GM10847 (cell line): Measurements from ENCODE around the gene POLR2J3.
"Not testable (repeated sequence)": the region's sequence is repeated elsewhere in the genome, so short reads cannot be mapped to it uniquely, and the experiment has no call there.

ENCODE experiments used
- POLR2A ChIP-seq: IDR thresholded peaks from 2 replicates; pipeline ENCODE4 v1.6.1; 2011; ENCODE audit not compliant: insufficient read length; ENCODE audit errors: extremely low read depth

Gene POLR2J3

GRCh38 chr7:102572261-102573239 lies at the start of gene POLR2J3:
Gene POLR2J3 (minus strand): TSS chr7:102572583. CDS start chr7:102572521, 62 bp downstream.
- TF ChIP-seq POLR2A = not testable (repeated sequence)

DNA sequence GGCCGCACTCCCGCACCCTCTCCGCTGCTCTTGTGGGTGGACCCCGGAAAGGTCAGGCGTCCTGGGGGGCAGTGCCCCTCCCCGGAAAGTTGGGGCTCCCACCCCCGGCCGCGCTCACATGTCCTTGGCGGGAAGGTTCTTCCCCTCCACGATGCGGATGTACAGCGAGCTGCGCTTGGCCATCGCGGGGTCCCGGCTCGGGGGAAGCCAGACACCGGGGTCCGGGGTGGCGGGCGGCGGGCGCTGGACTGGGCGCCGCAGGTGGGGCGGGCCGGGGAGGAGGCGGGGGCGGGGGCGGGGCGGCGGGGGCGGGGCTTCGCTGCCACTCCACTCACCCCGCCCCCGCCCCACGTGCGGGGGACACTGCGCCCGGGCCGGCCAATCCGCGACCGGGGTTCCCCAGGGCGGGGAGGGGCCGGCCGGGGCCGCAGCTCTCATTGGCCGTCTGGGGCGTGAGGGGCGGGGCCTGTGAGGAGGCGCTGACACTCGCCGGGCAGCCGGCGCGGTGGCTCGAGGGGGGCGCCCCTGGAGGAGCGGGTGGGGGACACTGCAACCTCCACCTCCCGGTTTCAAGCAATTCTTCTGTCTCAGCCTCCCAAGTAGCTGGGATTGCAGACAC lies 44.2 kb upstream of the POLR2J3 start, which contains the start of gene RASA4:
Gene RASA4, minus strand, starts transcription at position 250 of the 619 bp plus-strand sequence. Its CDS starts 67 bp downstream, at position 183.
- TF ChIP-seq POLR2A = not testable (repeated sequence)

GRCh38 chr7:102550808-102551422 lies 21.5 kb downstream of the POLR2J3 start, which contains the start of gene SPDYE2:
Gene SPDYE2 (plus strand): TSS chr7:102551226. CDS start chr7:102553256, 2,030 bp downstream.
- not testable (repeated sequence) for TF ChIP-seq POLR2A

GRCh38 chr7:102543596-102543995 lies 28.8 kb downstream of the POLR2J3 start, which contains the start of gene UPK3BL2:
Gene UPK3BL2 (minus strand): TSS chr7:102543696. CDS start chr7:102543636, 60 bp downstream.
- not testable (repeated sequence) for TF ChIP-seq POLR2A

GRCh38 chr7:102517550-102518147 lies 54.7 kb downstream of the POLR2J3 start, which contains the start of gene RASA4B:
Gene RASA4B (minus strand): TSS chr7:102517777. CDS start chr7:102517710, 67 bp downstream.
- TF ChIP-seq POLR2A = not testable (repeated sequence)
